Measurements from ENCODE around the gene AHNAK2. TPM values are rescaled to one million over a fixed set of nuclear protein-coding genes. Genes with fewer than 3 reads are reported as not detected.

The AHNAK2 gene
- total and polyA plus RNA-seq, 2 donors = 0.42 to 3.8 TPM

- no peak overlapping the region for H3K27ac ChIP-seq (ENCODE audit: low read depth in 1 of 2, low read length in 1 of 2)
- 91% methylated on average over 8 of the region's 8 CpGs for WGBS
These were observed 35.1 kb upstream of the AHNAK2 start for GRCh38 chr14:105013150-105013785.

GRCh38 chr14:105012171-105012985, 34.2 kb upstream of the AHNAK2 start:
- H3K36me3 ChIP-seq (ENCODE audit: control insufficient read depth in 2 of 2, insufficient read depth in 2 of 2, low read length in 1 of 2) = peaks cover 46 to 67% of the 10 kb centered on the region in 2 donors
- 93% methylated on average over 23 of the region's 23 CpGs for WGBS

More at GRCh38 chr14:105013150-105013785, 35.1 kb upstream of the AHNAK2 start:
- no peak for DNase-seq (ENCODE audit: low read depth in 6 of 9, low spot score in 9 of 9)
- Histone ChIP-seq H3K27me3 (ENCODE audit: control insufficient read depth in 2 of 2, insufficient read depth in 1 of 2, low read length in 1 of 2) (no peaks in the 10 kb centered on the region), H3K9me3 (ENCODE audit: control insufficient read depth in 2 of 2, insufficient read depth in 1 of 2, low read length in 1 of 2) (no peaks in the 10 kb centered on the region), H3K4me3 (ENCODE audit: low read length in 2 of 2) (no peak overlapping the region), H3K4me1 (ENCODE audit: control insufficient read depth in 2 of 2, insufficient read depth in 2 of 2, low read length in 2 of 2) (peaks cover 17 to 39% of the 10 kb centered on the region in 2 donors), H3K36me3 (ENCODE audit: control insufficient read depth in 2 of 2, insufficient read depth in 2 of 2, low read length in 1 of 2) (peaks cover 38 to 64% of the 10 kb centered on the region in 2 donors)

GRCh38 chr14:105011312-105011990, 33.3 kb upstream of the AHNAK2 start:
- Histone ChIP-seq H3K9me3 (ENCODE audit: control insufficient read depth in 2 of 2, insufficient read depth in 1 of 2, low read length in 1 of 2) (no peaks in the 10 kb centered on the region), H3K36me3 (ENCODE audit: control insufficient read depth in 2 of 2, insufficient read depth in 2 of 2, low read length in 1 of 2) (peaks cover 55 to 73% of the 10 kb centered on the region in 2 donors), H3K27me3 (ENCODE audit: control insufficient read depth in 2 of 2, insufficient read depth in 1 of 2, low read length in 1 of 2) (no peaks in the 10 kb centered on the region), H3K4me1 (ENCODE audit: control insufficient read depth in 2 of 2, insufficient read depth in 2 of 2, low read length in 2 of 2) (peaks cover 10 to 25% of the 10 kb centered on the region in 2 donors), H3K27ac (ENCODE audit: low read depth in 1 of 2, low read length in 1 of 2) (no peak overlapping the region), H3K4me3 (ENCODE audit: low read length in 2 of 2) (no peak overlapping the region)
- DNase-seq (ENCODE audit: low read depth in 6 of 9, low spot score in 9 of 9) = no peak
- WGBS = 92% methylated on average over 29 of the region's 29 CpGs

More at GRCh38 chr14:105012171-105012985, 34.2 kb upstream of the AHNAK2 start:
- H3K27ac ChIP-seq (ENCODE audit: low read depth in 1 of 2, low read length in 1 of 2) = no peak overlapping the region
- no peak overlapping the region for H3K4me3 ChIP-seq (ENCODE audit: low read length in 2 of 2)
- no peaks in the 10 kb centered on the region for H3K9me3 ChIP-seq (ENCODE audit: control insufficient read depth in 2 of 2, insufficient read depth in 1 of 2, low read length in 1 of 2)
- DNase-seq (ENCODE audit: low read depth in 6 of 9, low spot score in 9 of 9) = no peak
- H3K4me1 ChIP-seq (ENCODE audit: control insufficient read depth in 2 of 2, insufficient read depth in 2 of 2, low read length in 2 of 2) = peaks cover 17 to 34% of the 10 kb centered on the region in 2 donors
- H3K27me3 ChIP-seq (ENCODE audit: control insufficient read depth in 2 of 2, insufficient read depth in 1 of 2, low read length in 1 of 2) = no peaks in the 10 kb centered on the region

- H3K27ac ChIP-seq (ENCODE audit: low read depth in 1 of 2, low read length in 1 of 2) = no peak overlapping the region
- peaks cover 59 to 70% of the 10 kb centered on the region in 2 donors for H3K36me3 ChIP-seq (ENCODE audit: control insufficient read depth in 2 of 2, insufficient read depth in 2 of 2, low read length in 1 of 2)
- no peaks in the 10 kb centered on the region for H3K9me3 ChIP-seq (ENCODE audit: control insufficient read depth in 2 of 2, insufficient read depth in 1 of 2, low read length in 1 of 2)
- DNase-seq (ENCODE audit: low read depth in 6 of 9, low spot score in 9 of 9) = no peak
- no peaks in the 10 kb centered on the region for H3K27me3 ChIP-seq (ENCODE audit: control insufficient read depth in 2 of 2, insufficient read depth in 1 of 2, low read length in 1 of 2)
- whole genome bisulfite sequencing = 85% methylated on average over 17 of the region's 17 CpGs
- H3K4me1 ChIP-seq (ENCODE audit: control insufficient read depth in 2 of 2, insufficient read depth in 2 of 2, low read length in 2 of 2) = peaks cover 9 to 19% of the 10 kb centered on the region in 2 donors
- H3K4me3 ChIP-seq (ENCODE audit: low read length in 2 of 2) = no peak overlapping the region
These were observed 32.7 kb upstream of the AHNAK2 start for GRCh38 chr14:105010891-105011291.

- Histone ChIP-seq H3K9me3 (ENCODE audit: control insufficient read depth in 2 of 2, insufficient read depth in 1 of 2, low read length in 1 of 2) (no peaks in the 10 kb centered on the region), H3K27ac (ENCODE audit: low read depth in 1 of 2, low read length in 1 of 2) (no peak overlapping the region), H3K27me3 (ENCODE audit: control insufficient read depth in 2 of 2, insufficient read depth in 1 of 2, low read length in 1 of 2) (no peaks in the 10 kb centered on the region), H3K4me3 (ENCODE audit: low read length in 2 of 2) (no peak overlapping the region), H3K4me1 (ENCODE audit: control insufficient read depth in 2 of 2, insufficient read depth in 2 of 2, low read length in 2 of 2) (peaks cover 9 to 11% of the 10 kb centered on the region in 2 donors), H3K36me3 (ENCODE audit: control insufficient read depth in 2 of 2, insufficient read depth in 2 of 2, low read length in 1 of 2) (peaks cover 64 to 70% of the 10 kb centered on the region in 2 donors)
- 99% methylated on average over 4 of the region's 4 CpGs for WGBS
- DNase-seq (ENCODE audit: low read depth in 6 of 9, low spot score in 9 of 9) = no peak
These were observed 31.9 kb upstream of the AHNAK2 start for GRCh38 chr14:105010106-105010505.

DNA sequence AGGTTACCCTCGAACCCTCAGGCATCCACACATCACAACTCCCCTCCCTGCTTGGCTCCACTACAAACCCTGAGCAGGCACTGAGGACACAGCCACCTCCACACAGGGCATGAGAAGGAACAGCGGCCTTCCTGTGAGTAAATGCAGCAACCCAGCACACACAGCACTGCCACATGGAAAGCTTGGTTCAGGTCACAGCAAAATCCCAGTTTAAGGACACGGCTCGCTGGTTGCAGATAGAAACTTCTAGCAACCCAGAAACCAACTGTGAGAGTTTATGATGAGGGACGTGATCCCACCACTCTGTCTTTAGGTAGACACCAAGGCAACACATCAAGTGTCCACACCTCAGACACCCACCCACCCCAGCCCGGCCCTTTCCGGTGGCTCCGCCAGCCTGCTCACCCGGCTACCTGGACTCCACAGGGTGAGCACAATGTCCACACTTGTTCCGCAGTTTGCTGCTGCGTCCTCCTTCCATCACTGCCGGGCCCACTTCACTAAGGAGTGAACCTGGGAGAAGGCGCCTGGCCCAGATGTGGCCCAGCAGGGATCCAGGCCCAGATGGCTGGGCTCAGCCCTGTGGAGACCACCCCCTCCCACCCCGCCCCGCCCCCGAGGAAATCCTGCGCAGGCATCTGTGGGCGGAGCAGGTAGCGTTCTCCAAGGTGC, 29.6 kb upstream of the AHNAK2 start:
- WGBS = 97% methylated on average over 19 of the region's 19 CpGs
- peaks cover 60 to 64% of the 10 kb centered on the region in 2 donors for H3K36me3 ChIP-seq (ENCODE audit: control insufficient read depth in 2 of 2, insufficient read depth in 2 of 2, low read length in 1 of 2)
- no peaks in the 10 kb centered on the region for H3K9me3 ChIP-seq (ENCODE audit: control insufficient read depth in 2 of 2, insufficient read depth in 1 of 2, low read length in 1 of 2)

GRCh38 chr14:105006831-105007592, 28.8 kb upstream of the AHNAK2 start:
- no peaks in the 10 kb centered on the region for H3K4me1 ChIP-seq (ENCODE audit: control insufficient read depth in 2 of 2, insufficient read depth in 2 of 2, low read length in 2 of 2)
- peaks cover 52 to 60% of the 10 kb centered on the region in 2 donors for H3K36me3 ChIP-seq (ENCODE audit: control insufficient read depth in 2 of 2, insufficient read depth in 2 of 2, low read length in 1 of 2)
- H3K27me3 ChIP-seq (ENCODE audit: control insufficient read depth in 2 of 2, insufficient read depth in 1 of 2, low read length in 1 of 2) = no peaks in the 10 kb centered on the region
- 97% methylated on average over 21 of the region's 21 CpGs for WGBS
- no peaks in the 10 kb centered on the region for H3K9me3 ChIP-seq (ENCODE audit: control insufficient read depth in 2 of 2, insufficient read depth in 1 of 2, low read length in 1 of 2)
- no peak overlapping the region for H3K27ac ChIP-seq (ENCODE audit: low read depth in 1 of 2, low read length in 1 of 2)
- no peak for DNase-seq (ENCODE audit: low read depth in 6 of 9, low spot score in 9 of 9)
- no peak overlapping the region for H3K4me3 ChIP-seq (ENCODE audit: low read length in 2 of 2)

More for the DNA sequence above, 29.6 kb upstream of the AHNAK2 start:
- H3K4me3 ChIP-seq (ENCODE audit: low read length in 2 of 2) = no peak overlapping the region
- peak overlapping the region in 1 of 2 donors; percentile 18 for H3K27ac ChIP-seq (ENCODE audit: low read depth in 1 of 2, low read length in 1 of 2)
- no peak for DNase-seq (ENCODE audit: low read depth in 6 of 9, low spot score in 9 of 9)
- no peaks in the 10 kb centered on the region for H3K27me3 ChIP-seq (ENCODE audit: control insufficient read depth in 2 of 2, insufficient read depth in 1 of 2, low read length in 1 of 2)
- no peaks in the 10 kb centered on the region for H3K4me1 ChIP-seq (ENCODE audit: control insufficient read depth in 2 of 2, insufficient read depth in 2 of 2, low read length in 2 of 2)

Measured in thymus (tissue), 11 donors.